ENCODE results near the gene PLA2G4F.

GRCh38 chr15:42089942-42090341 is 66.5 kb downstream of the PLA2G4F start:
- no peak for TF ChIP-seq CTCF (conservative IDR thresholded peaks at IDR 0.05; ENCODE audit: low read length)
- no peak for TF ChIP-seq EZH2phosphoT487 (IDR thresholded peaks at IDR 0.05; ENCODE audit: borderline replicate concordance, low read depth, low read length)

Data from OCI-LY7 (cell line).